HG03520 (cell line): ENCODE data around the gene LIN7B.
"Not testable (repeated sequence)": the region's sequence is repeated elsewhere in the genome, so short reads cannot be mapped to it uniquely, and the experiment has no call there.

Source experiments
- ATAC-seq: cut with Tn5 transposase; IDR thresholded peaks from one replicate; pipeline ENCODE4 v1.9.1; 2021; ENCODE audit warnings: mild to moderate bottlenecking, moderate library complexity; ENCODE audit not compliant: unreplicated experiment

LIN7B gene

DNA sequence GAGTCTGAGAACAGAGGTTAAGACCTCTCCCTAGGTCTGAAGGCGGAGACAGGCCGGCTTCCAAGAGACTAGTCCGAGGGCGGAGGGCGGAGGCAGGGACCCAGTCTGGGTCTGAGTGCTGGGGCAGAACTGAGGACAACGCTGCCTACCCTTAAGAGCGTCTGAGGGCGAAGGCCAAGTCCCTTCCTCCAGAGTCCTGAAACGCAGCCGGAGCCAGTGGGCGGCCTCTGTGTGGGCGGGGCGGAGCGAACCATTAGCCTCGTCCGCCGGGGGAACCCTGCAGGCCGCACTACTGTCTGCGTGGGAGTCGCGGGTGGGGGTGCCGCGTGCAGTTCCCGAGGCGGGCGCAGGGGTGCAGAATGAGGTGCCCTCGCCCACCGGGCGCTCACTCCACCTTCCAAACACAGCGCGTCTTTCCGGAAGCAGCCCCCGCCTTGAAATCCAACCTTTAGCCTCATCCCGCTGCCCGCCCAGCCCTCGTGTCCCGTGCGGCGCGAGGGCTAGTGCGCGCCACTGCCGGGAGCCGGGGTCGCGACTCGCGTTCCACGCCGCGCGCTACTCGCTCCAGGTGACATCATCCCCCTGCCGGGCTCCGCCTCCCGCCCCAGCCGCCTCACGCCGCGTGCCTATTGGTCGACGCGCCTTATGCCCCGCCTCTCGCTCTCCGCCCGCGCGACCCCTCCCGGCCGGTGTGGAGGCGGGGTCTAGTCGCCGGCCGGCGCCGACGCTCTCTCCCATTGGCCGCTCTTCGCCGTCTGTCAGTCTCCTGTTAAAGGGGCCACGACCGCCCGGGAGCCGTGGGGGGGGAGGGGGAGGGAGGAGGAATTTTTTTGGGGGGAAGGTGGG is 4.6 kb downstream of the LIN7B start, which contains the start of gene C19orf73:
TSS of gene C19orf73 (minus strand) at position 579 of the 846 bp plus-strand sequence. CDS start at position 458, 121 bp downstream.
- peak; percentile 64 for ATAC-seq

DNA sequence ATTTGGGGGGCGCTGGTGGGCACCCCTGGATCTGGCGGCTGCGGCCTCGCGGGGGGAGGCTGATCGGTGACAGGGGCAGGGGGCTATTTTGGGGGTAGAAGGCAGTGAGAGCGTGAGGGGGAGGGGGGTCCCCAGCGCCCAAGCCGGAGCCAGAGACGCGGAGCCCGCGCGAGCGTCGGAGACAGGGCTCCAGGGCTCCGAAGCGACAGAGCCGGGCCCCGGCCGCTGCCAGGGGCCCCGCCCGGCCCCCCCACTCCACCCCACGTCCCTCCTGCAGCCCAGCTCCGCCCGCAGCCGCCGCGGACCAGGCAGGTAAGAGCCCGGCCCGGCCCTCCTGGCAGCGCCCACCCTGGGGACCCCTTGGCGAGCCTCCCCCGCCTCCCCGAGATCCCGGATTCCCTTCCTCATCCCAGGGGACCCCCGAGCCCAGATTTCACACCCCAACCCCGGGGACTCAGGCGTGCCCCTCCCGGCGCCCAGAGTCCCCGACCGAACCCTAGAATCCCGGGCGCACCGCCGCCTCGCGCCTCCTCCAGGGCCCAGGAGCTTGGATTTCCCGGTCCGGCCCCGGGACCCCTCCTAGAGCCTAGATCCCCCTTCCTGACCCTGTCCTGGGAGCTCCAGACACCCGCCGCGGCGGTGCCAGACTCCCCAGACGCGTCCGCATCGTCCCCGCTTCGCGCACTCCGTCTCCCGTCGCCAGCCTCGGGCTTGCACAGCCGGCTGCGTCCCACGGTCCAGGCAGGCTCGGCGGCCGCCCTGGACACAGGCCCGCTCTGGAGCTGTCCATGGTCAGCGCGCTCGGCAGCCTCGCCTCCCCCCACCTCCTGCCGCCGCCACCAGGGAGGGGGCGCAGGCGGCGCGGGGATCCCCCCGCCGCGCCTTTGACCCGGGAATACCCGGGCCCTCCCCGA is 5.5 kb downstream of the LIN7B start, which contains the start of gene PPFIA3:
TSS of gene PPFIA3 (plus strand) at position 134 of the 914 bp plus-strand sequence. CDS start 8,330 bp downstream, outside the sequence.
- no peak for ATAC-seq

DNA sequence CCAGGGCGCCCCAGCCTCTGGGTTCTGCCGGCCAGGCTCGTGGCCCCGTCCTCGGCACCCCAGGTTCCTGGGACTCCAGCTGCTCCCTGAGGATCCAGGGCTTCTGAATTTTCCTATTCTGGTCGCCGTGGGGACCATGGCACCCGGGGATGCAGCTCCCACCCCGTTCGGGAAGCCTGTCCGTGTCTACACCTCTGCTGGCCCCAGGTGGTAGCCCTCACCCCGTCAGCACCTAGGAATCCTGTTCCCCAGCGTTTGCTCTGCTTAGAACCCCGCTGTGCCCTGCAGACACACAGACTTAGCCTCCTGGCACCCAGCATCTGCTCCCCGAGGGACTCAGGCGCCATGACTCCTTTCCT is 6.1 kb downstream of the LIN7B start:
- no peak for ATAC-seq

DNA sequence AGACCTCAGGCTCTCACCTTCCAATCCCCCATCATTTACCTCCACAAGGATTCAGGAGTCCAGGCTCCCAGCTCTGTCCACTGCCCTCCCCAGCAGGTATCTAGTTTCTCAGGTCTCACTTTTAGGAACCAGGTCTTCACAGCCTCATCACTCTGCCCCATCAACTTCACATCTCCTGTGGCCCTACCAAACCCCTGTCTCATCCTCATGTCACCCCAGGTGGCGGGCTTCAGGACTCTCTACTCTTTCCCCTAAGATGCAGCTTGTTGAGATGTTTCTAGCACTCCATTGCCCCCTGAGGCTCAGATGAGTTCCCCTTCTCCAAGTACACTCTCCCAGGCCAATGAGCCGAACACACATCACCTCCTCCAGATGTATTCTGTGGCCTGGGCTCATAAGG is 6.7 kb downstream of the LIN7B start:
- no peak for ATAC-seq

DNA sequence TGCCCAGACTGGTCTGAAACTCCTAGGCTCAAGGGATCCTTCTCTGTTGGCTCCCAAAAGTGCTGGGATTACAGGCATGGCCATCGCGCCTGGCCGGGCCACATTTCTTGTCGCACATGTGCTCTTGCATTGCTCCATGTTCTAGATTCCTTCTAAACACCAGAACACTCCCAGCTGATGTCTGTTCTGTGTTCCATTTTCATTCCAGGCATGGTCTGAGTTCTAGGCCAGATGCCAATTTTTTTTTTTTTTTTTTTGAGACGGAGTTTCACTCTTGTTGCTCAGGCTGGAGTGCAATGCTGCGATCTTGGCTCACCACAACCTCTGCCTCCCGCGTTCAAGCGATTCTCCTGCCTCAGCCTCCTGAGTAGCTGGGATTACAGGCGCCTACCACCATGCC is 7.7 kb downstream of the LIN7B start:
- ATAC-seq, result not testable (repeated sequence)

DNA sequence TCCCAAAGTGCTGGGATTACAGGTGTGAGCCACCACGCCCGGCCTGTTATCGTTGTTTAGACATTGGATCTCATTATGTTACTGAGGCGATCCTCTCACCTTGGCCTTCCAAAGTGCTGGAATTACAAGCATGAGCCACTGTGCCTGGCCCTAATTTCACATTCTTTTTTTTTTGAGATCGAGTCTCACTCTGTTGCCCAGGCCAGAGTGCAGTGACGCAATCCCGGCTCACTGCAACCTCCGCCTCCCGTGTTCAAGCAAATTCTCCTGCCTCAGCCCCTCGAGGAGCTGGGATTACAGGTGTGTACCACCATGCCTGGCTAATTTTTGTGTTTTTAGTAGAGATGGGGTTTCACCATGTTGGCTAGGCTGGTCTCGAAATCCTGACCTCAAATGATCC is 9.1 kb downstream of the LIN7B start:
- ATAC-seq, result not testable (repeated sequence)

DNA sequence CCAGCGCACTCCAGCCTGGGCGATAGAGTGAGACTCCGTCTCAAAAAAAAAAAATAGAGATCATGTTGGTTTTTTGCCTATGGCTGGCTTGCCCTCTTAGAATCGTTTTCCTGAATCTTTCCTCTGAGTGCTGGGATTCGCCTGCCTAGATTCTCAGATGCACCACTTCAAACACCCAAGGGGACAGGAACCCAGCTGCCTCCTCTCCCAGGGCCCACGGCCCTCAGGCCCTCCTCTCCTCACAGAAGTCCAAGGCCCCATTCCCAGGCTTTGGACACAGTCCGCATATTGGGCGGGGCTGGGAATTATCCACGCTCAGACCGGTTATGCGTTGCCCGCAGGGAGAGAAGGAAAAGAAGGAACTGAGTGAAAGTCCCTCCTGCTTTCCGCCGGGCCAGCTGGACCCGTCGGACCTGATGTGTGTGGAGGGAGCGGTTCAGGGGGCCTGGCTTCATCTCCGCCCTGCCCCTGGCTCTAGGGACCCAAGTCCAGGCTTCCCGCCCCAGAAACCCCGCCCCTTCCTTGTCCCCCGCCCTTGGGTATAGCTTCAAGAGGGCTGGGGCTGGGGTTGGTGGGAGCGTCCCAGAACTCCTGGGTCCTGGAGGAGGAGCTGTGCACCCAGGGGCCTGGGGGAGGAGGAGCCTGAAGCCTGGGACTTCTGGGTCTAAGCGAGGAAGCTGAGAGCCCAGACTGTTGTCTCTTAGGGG is 11.0 kb downstream of the LIN7B start:
- ATAC-seq, result no peak

DNA sequence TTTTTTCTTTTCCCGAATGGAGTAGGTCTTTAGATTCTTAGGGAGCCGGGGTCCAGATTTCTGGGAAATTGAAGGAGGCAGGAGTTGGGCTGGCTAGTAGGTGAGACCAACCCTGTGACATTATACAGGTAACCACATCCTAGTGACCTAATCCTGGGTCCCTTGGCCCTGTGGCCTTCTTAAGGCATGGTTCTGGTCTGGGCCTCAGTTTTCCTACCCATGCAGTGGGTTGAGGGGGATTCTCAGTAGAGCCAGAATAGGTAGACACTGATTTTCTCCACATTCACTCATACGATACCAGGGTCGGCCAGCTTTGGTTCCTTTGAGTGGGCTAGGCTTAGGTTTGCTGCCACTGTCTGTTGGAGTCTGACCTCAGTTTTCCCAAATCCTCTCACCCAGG is 12.4 kb downstream of the LIN7B start:
- ATAC-seq, result no peak

DNA sequence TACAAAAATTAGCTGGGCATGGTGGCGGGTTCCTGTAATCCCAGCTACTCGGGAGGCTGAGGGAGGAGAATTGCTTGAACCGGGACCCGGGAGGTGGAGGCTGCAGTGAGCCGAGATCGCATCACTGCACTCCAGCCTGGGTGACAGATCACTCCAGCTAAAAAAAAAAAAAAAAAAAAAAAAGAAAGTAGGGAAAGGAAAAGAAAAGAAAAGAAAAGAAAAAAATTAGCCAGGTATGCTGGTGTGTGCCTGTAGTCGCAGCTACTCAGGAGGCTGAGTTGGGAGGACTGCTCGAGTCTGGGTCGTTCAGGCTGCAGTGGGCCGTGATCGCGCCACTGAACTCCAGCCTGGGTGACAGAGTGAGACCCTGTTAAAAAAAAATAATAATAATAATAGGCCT is 13.1 kb downstream of the LIN7B start:
- ATAC-seq, result not testable (repeated sequence)

DNA sequence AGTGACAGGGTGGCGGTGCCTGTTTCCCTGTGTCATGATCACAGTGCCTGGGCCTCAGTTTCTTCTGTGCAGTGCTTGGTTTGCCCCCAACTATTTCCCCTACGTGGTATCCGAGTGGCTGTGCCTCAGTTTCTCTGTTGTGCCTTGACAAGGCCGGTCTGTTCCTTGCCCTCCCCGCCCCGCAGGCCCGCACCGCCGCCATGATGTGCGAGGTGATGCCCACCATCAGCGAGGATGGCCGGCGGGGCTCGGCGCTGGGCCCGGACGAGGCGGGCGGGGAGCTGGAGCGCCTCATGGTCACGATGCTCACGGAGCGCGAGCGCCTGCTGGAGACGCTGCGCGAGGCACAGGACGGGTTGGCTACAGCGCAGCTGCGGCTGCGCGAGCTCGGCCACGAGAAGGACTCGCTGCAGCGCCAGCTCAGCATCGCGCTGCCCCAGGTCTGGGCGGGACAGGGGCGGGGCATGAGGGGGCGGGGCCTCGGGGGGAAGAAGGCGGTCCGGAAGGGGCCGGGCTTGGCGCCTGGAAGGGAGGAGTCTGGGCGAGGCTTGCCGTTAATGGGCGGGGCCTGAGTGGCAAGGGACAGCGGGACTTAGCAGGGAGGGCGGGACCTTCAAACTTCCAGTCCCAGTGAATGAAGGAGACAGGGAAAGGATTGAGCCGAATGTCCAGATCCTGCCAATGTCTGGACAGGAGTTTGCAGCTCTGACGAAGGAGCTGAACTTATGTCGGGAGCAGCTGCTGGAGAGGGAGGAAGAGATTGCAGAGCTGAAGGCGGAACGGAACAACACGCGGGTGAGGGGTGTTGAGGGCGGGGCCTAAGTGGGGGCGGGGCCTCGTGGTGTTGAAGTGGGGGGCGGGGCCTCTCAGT is 13.7 kb downstream of the LIN7B start:
- peak; percentile 78 for ATAC-seq

DNA sequence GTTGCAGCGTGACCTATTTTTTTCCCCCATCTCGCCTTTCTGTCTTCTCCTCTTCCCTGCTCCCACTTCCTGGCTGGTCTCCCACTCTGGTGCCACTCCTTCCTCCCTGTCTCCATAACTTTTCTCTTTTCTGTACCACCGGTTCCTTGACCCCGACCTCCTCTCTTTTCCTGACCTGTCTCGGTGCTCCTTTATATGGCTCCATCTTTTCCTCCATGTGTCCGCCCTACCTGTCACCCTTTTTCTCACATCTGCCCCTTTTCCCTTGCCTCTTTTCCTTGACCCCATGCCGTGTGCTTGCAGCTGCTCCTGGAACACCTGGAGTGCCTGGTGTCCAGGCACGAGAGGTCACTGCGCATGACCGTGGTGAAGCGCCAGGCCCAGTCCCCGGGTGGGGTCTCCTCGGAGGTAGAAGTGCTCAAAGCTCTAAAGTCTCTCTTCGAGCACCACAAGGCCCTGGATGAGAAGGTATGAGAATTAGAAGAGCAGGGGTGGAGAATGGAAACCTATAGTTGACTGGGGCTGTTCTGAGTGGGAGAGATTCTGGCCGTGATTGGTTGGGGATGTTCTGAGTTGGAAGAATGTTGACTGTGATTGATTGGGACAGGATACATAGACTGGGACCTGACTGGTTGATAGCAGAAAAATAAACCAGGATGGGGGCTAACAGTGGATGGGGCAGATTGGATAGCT is 14.5 kb downstream of the LIN7B start:
- no peak for ATAC-seq

DNA sequence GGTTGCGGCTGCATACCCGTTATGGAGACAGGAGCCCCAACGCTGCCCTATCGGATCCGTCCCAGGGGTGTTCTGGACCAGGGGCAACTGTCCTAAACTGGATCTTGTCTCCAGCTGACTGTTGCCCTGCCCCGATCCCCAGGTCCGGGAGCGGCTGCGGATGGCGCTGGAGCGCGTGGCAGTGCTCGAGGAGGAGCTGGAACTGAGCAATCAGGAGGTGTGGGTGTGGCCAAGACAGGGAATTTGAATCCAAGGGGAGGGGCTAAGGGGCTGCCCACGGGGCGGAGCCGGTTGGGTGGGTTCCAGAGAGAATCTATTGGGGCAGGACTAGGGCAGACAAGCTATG is 15.0 kb downstream of the LIN7B start:
- no peak for ATAC-seq

DNA sequence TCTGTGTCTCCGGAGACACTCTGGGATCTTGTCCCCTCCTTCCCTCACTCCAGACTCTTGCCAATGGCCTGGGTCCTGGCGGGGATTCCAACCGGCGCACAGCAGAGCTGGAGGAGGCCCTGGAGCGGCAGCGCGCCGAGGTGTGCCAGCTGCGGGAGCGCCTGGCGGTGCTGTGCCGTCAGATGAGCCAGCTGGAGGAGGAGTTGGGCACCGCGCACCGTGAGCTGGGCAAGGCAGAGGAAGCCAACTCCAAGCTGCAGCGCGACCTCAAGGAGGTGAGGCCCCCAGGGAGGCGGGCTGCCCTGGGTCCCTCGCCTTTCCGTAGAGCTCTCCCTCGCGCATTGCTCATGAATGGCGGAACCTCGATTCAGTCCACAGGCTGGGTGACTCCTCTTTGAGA is 16.2 kb downstream of the LIN7B start:
- ATAC-seq, result no peak

DNA sequence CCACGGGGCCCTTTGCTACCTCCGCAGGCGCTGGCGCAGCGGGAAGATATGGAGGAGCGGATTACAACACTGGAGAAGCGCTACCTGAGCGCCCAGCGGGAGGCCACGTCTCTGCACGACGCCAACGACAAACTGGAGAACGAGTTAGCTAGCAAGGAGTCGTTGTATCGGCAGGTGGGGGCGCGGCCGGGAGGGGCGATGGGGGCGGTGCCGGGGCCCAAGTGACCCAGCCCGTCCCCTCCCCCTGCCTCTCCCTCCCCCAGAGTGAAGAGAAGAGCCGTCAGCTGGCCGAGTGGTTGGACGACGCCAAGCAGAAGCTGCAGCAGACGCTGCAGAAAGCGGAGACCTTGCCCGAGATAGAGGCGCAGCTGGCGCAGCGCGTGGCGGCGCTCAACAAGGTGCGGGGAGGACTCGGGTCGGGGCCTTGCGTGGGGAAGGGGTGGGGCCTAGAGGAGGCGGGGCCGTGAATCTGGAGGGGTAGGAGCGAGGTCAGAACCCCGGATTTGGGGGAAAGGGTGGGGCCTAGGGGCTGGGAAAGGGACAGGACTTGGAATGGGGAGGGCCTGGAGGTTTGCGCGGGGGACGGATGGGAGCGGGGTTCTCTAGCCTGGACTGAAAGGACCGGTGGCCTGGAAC is 18.9 kb downstream of the LIN7B start:
- ATAC-seq, result no peak

DNA sequence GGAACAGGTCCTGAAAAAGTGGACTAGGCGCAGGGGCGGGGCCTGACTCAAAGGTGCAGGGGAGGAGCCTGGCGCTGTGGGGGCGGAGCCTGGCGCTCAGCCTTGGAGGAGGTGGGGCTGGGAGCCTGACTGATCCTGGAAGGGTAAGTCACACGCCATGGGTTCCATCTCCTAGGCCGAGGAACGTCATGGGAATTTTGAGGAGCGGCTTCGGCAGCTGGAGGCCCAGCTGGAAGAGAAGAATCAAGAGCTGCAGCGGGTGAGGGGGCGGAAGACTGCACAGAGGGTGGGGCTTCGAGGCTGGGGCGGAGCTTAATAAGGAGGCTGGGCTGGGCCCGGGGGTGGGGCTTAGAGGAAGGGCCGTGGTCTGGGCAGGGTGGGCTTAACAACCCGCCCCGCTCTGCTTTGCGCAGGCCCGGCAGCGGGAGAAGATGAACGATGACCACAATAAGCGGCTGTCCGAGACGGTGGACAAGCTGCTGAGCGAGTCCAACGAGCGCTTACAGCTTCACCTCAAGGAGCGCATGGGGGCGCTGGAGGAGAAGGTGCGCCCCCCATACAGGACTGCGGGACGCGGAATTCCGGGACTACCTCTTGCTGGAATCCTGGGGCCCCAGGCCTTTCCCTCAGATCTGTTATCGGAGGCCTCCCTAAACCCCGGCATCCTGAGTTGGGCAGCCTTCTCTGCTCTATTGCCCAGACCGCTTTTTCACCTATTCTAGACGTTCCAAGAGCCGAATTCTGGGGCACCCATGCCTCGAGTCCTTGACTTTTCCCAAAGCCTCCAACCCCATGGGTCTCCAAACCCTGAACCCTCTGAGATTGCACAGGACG is 19.7 kb downstream of the LIN7B start:
- no peak for ATAC-seq

DNA sequence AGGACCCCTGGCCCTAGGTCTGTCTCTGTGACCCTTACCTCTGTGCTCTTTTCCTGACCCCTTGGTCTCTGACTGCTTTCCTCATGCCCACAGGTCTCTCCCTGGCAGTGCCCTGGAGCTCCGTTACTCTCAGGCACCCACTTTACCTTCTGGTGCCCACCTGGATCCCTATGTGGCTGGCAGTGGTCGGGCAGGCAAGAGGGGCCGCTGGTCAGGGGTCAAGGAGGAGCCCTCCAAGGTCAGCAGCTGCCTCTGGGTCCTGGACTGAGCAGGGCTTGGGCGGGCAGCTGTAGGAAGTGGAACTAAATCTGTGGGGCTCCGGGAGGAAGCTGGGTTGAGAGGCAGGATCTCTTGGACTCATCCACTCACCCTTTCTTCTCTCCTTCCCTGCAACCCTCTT is 21.5 kb downstream of the LIN7B start:
- no peak for ATAC-seq

DNA sequence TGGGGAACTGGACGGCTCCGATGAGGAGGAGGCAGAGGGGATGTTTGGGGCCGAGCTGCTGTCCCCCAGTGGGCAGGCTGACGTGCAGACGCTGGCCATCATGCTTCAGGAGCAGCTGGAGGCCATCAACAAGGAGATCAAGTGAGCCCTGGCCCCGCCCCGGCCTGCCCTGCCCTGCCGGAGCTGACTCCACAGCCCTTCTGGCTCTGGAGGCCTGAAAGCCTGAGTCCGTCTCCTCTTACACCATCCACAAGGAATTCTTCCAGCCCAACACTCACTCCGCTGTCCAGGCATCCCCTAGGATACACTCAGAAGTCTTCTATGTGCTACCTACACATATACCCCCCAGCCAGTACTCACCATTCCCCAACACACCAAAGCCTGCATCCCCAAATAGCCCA is 22.6 kb downstream of the LIN7B start:
- no peak for ATAC-seq

DNA sequence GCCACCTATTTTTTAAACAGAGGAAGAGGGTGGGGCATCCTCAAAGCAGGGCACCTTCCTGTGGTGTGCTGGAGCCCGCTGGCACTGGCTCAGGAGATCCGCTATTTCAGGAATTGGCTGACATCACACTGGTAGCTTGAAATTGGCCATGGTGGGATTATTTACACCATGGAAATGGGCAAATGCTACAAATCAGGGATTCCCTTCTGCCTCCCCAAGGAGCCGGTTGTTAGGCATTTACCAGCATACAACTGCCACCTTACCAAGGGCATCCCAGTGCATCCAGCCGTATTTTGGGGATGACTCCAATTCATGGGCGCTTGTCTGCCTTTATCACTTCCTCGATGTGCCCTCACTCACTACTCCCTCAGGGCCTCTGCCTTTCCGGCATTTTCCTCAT is 26.8 kb downstream of the LIN7B start:
- no peak for ATAC-seq
